HepG2 (cell line): Measurements from ENCODE around the gene STARD13. TPM values are rescaled to one million over a fixed set of nuclear protein-coding genes. Genes with fewer than 3 reads are reported as not detected.
A peak's percentile ranks its signal among the peaks of the same experiment; 100 is the strongest.

ENCODE experiments used
- FOSL1 ChIP-seq: sonication (generic); formaldehyde crosslinking; IDR thresholded peaks from 2 replicates; pipeline ENCODE4 v1.9.0; 2021; ENCODE audit warnings: missing genetic modification reagents, borderline replicate concordance
- KDM6A ChIP-seq: IDR thresholded peaks from 2 replicates; pipeline ENCODE4 v1.6.1; 2016; ENCODE audit warnings: low read depth
- MXI1 ChIP-seq: IDR thresholded peaks from 3 replicates; pipeline ENCODE4 v1.6.1; 2012; ENCODE audit warnings: low read depth, low read length, inconsistent platforms, borderline replicate concordance
- MYNN ChIP-seq: sonication (generic); formaldehyde crosslinking; IDR thresholded peaks from 2 replicates; pipeline ENCODE4 v1.4.0; 2020; ENCODE audit warnings: mild to moderate bottlenecking, low read depth, missing genetic modification reagents
- ZFP82 ChIP-seq: sonication (generic); formaldehyde crosslinking; IDR thresholded peaks from 2 replicates; pipeline ENCODE4 v1.5.1; 2020; ENCODE audit warnings: mild to moderate bottlenecking, missing genetic modification reagents, borderline replicate concordance
- ZNF230 ChIP-seq: sonication (generic); formaldehyde crosslinking; IDR thresholded peaks from 2 replicates; pipeline ENCODE4 v1.4.0; 2020; ENCODE audit warnings: mild to moderate bottlenecking, missing genetic modification reagents
- ZNF335 ChIP-seq: sonication (generic); formaldehyde crosslinking; IDR thresholded peaks from 2 replicates; pipeline ENCODE4 v1.4.0; 2020; ENCODE audit warnings: missing genetic modification reagents
- ZNF709 ChIP-seq: sonication (generic); formaldehyde crosslinking; IDR thresholded peaks from 2 replicates; pipeline ENCODE4 v1.5.0; 2020; ENCODE audit warnings: mild to moderate bottlenecking, missing genetic modification reagents
- ZNF749 ChIP-seq: sonication (generic); formaldehyde crosslinking; IDR thresholded peaks from 2 replicates; pipeline ENCODE4 v1.8.0; 2022; ENCODE audit warnings: mild to moderate bottlenecking, missing genetic modification reagents, moderate library complexity, borderline replicate concordance
- ZNF841 ChIP-seq: sonication (generic); formaldehyde crosslinking; IDR thresholded peaks from 2 replicates; pipeline ENCODE4 v1.8.1; 2023; ENCODE audit warnings: missing genetic modification reagents, borderline replicate concordance
- polyA plus RNA-seq, 8 experiments: library from polyadenylated mRNA; depleted of rRNA in 3 of 8; stranded (reverse) in 7 of 8; unstranded in 1 of 8; fragments of >200 nt; fragmentation: Illumina TruSeq in 4 of 8; extraction: Trizol in 4 of 8; gene quantifications; 2 replicates each; pipeline versions ENCODE4 v1.2.1 to v1.2.3, GENCODE V29; 2011 to 2016; ENCODE audit warnings: low read depth in 4 of 8, missing spikeins in 1 of 8, mixed read lengths in 1 of 8; ENCODE audit not compliant: insufficient read depth in 1 of 8
- total RNA-seq, 5 experiments: library from RNA; depleted of rRNA; stranded (reverse); fragments of >200 nt; fragmentation: Illumina TruSeq; extraction: Trizol; gene quantifications; 2 replicates each; pipeline ENCODE4 v1.2.3, GENCODE V29; 2016; ENCODE audit warnings: low read depth in 1 of 5
- TF ChIP-seq, protein P1 (sequence below): sonication (generic); formaldehyde crosslinking; IDR thresholded peaks from 2 replicates; pipeline ENCODE4 v1.4.0; 2020; ENCODE audit warnings: mild to moderate bottlenecking, missing genetic modification reagents
- TF ChIP-seq, protein P2 (sequence below): sonication (generic); formaldehyde crosslinking; conservative IDR thresholded peaks from 2 replicates; pipeline ENCODE4 v1.8.0; 2022; ENCODE audit warnings: mild to moderate bottlenecking, moderate library complexity, missing genetic modification reagents
- TF ChIP-seq, protein P3 (sequence below): sonication (generic); formaldehyde crosslinking; IDR thresholded peaks from 2 replicates; pipeline ENCODE4 v1.4.0; 2020; ENCODE audit warnings: mild to moderate bottlenecking, missing genetic modification reagents

The STARD13 gene
- total and polyA plus RNA-seq, 2 of the 13 experiments (the other 11 are each of a cell fraction or from before 2014, with no cell fraction given): 12.8 to 14.3 TPM

GRCh38 chr13:33262062-33262487 lies 23.5 kb downstream of the STARD13 start (continued):
- TF ChIP-seq, protein P1, sequence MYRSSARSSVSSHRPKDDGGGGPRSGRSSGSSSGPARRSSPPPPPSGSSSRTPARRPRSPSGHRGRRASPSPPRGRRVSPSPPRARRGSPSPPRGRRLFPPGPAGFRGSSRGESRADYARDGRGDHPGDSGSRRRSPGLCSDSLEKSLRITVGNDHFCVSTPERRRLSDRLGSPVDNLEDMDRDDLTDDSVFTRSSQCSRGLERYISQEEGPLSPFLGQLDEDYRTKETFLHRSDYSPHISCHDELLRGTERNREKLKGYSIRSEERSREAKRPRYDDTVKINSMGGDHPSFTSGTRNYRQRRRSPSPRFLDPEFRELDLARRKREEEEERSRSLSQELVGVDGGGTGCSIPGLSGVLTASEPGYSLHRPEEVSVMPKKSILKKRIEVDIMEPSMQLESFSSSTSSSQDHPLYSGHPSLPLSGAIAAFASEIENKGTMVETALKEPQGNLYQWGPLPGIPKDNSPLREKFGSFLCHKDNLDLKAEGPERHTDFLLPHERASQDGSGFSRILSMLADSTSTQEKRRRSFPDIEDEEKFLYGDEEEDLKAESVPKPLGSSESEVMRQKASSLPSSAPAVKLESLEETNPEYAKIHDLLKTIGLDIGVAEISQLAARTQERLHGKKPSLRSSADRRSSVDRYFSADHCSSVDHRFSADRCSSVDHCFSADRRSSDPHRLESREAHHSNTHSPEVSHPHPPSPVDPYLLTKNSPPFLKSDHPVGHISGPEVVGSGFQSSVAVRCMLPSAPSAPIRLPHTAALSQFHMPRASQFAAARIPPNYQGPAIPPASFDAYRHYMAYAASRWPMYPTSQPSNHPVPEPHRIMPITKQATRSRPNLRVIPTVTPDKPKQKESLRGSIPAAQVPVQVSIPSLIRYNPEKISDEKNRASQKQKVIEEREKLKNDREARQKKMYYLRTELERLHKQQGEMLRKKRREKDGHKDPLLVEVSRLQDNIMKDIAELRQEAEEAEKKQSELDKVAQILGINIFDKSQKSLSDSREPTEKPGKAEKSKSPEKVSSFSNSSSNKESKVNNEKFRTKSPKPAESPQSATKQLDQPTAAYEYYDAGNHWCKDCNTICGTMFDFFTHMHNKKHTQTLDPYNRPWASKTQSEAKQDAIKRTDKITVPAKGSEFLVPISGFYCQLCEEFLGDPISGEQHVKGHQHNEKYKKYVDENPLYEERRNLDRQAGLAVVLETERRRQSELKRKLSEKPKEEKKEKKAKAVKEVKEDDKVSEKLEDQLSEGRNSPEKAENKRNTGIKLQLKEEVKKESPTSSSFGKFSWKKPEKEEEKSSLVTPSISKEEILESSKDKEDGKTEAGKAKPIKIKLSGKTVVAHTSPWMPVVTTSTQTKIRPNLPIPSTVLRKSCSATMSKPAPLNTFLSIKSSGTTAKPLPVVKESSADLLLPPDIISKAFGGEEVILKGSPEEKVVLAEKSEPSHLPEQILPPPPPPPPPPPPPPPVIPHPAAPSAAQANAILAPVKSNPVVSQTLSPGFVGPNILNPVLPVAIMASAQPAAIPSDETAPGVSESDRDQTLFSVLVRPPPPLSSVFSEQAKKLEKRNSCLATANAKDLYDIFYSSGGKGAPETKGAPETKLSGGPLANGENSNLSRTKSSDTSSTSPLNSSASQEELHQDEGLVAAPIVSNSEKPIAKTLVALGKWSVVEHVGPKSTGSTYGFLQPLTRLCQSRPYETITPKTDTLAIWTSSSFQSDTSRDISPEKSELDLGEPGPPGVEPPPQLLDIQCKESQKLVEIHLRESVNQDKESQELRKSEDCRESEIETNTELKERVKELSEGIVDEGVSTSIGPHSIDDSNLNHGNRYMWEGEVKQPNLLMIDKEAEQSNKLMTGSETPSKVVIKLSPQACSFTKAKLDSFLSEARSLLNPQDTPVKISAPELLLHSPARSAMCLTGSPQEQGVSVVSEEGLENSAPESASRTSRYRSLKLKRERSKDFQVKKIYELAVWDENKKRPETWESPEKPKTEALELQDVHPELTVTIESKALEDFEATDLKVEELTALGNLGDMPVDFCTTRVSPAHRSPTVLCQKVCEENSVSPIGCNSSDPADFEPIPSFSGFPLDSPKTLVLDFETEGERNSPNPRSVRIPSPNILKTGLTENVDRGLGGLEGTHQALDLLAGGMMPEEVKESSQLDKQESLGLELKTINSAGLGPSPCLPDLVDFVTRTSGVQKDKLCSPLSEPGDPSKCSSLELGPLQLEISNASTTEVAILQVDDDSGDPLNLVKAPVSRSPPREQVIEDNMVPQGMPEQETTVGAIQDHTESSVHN (CRISPR knock-in tag): no peak
- TF ChIP-seq MXI1 (peak; percentile 23; the same call in 1 of the 3 replicates), ZNF749 (no peak), MYNN (CRISPR knock-in tag) (no peak), ZNF230 (no peak), FOSL1 (CRISPR knock-in tag) (peak; percentile 56; the same call in 1 of the 2 replicates), KDM6A (no peak), ZNF335 (CRISPR knock-in tag) (0 out of 2 replicates have a peak, but pooled peaks have one; percentile 6), ZNF841 (no peak), ZFP82 (no peak), ZNF709 (CRISPR knock-in tag) (0 out of 2 replicates have a peak, but pooled peaks have one; percentile 63)
- TF ChIP-seq, protein P2, sequence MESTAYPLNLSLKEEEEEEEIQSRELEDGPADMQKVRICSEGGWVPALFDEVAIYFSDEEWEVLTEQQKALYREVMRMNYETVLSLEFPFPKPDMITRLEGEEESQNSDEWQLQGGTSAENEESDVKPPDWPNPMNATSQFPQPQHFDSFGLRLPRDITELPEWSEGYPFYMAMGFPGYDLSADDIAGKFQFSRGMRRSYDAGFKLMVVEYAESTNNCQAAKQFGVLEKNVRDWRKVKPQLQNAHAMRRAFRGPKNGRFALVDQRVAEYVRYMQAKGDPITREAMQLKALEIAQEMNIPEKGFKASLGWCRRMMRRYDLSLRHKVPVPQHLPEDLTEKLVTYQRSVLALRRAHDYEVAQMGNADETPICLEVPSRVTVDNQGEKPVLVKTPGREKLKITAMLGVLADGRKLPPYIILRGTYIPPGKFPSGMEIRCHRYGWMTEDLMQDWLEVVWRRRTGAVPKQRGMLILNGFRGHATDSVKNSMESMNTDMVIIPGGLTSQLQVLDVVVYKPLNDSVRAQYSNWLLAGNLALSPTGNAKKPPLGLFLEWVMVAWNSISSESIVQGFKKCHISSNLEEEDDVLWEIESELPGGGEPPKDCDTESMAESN (CRISPR knock-in tag): peak; percentile 46; the same call in 1 of the 2 replicates
- TF ChIP-seq, protein P3, sequence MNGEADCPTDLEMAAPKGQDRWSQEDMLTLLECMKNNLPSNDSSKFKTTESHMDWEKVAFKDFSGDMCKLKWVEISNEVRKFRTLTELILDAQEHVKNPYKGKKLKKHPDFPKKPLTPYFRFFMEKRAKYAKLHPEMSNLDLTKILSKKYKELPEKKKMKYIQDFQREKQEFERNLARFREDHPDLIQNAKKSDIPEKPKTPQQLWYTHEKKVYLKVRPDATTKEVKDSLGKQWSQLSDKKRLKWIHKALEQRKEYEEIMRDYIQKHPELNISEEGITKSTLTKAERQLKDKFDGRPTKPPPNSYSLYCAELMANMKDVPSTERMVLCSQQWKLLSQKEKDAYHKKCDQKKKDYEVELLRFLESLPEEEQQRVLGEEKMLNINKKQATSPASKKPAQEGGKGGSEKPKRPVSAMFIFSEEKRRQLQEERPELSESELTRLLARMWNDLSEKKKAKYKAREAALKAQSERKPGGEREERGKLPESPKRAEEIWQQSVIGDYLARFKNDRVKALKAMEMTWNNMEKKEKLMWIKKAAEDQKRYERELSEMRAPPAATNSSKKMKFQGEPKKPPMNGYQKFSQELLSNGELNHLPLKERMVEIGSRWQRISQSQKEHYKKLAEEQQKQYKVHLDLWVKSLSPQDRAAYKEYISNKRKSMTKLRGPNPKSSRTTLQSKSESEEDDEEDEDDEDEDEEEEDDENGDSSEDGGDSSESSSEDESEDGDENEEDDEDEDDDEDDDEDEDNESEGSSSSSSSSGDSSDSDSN: 0 out of 2 replicates have a peak, but pooled peaks have one; percentile 31
